ENCODE data around the gene CEP162. TPM values are rescaled to one million over a fixed set of nuclear protein-coding genes. Genes with fewer than 3 reads are reported as not detected.
"Not testable (repeated sequence)": the region's sequence is repeated elsewhere in the genome, so short reads cannot be mapped to it uniquely, and the experiment has no call there.

CEP162 gene
- polyA plus RNA-seq, 1 donor: 9.4 TPM

- peaks cover 3% of the 10 kb centered on the region for H3K4me1 ChIP-seq (ENCODE audit: control insufficient read depth, insufficient read depth, low read length)
- no peaks in the 10 kb centered on the region for H3K36me3 ChIP-seq (ENCODE audit: control insufficient read depth, insufficient read depth, low read length)
- 60% methylated on average over 2 of the region's 4 CpGs for WGBS (ENCODE audit: insufficient coverage, low lambda C conversion rate)
- H3K4me3 ChIP-seq (ENCODE audit: low read length): no peak overlapping the region
- no peaks in the 10 kb centered on the region for H3K27me3 ChIP-seq (ENCODE audit: control insufficient read depth, insufficient read depth, low read length)
- no peaks in the 10 kb centered on the region for H3K9me3 ChIP-seq (ENCODE audit: control insufficient read depth, low read depth, low read length)
- DNase-seq: no peak
- H3K27ac ChIP-seq (ENCODE audit: low read length): no peak overlapping the region
These were observed 32.8 kb upstream of the CEP162 start for GRCh38 chr6:84260196-84260595.

DNA sequence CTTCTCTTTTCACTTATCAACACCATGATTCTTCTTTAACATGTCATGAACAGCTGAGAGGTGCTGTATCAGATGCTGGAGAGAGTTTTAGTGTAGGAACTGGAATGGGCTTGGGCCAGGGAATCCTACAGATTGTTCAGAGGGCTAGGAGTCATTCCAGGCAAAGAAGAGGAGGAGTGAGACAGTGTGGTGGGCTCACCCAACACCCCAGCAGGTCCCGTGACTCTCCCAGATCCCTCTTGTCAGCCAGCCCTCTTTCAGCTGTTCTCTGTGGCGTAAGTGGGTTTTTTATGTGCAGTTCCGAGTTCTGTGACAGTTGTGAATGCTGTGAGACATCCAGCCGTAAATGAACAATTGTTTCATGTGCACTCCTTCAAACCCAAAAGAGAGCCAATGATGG lies 31.4 kb upstream of the CEP162 start:
- DNase-seq: no peak
- no CpG with 5 or more reads among the region's 4 CpGs for WGBS (ENCODE audit: insufficient coverage, low lambda C conversion rate)
- Histone ChIP-seq H3K27me3 (ENCODE audit: control insufficient read depth, insufficient read depth, low read length) (no peaks in the 10 kb centered on the region), H3K27ac (ENCODE audit: low read length) (no peak overlapping the region), H3K36me3 (ENCODE audit: control insufficient read depth, insufficient read depth, low read length) (no peaks in the 10 kb centered on the region), H3K9me3 (ENCODE audit: control insufficient read depth, low read depth, low read length) (no peaks in the 10 kb centered on the region), H3K4me1 (ENCODE audit: control insufficient read depth, insufficient read depth, low read length) (peaks cover 3% of the 10 kb centered on the region), H3K4me3 (ENCODE audit: low read length) (no peak overlapping the region)

- no peak for DNase-seq
- Histone ChIP-seq H3K9me3 (ENCODE audit: control insufficient read depth, low read depth, low read length) (no peaks in the 10 kb centered on the region), H3K36me3 (ENCODE audit: control insufficient read depth, insufficient read depth, low read length) (no peaks in the 10 kb centered on the region), H3K27ac (ENCODE audit: low read length) (no peak overlapping the region), H3K4me3 (ENCODE audit: low read length) (no peak overlapping the region), H3K27me3 (ENCODE audit: control insufficient read depth, insufficient read depth, low read length) (no peaks in the 10 kb centered on the region), H3K4me1 (ENCODE audit: control insufficient read depth, insufficient read depth, low read length) (peaks cover 3% of the 10 kb centered on the region)
- no CpG with 5 or more reads among the region's 2 CpGs for WGBS (ENCODE audit: insufficient coverage, low lambda C conversion rate)
These were observed 30.8 kb upstream of the CEP162 start for GRCh38 chr6:84258268-84258667.

GRCh38 chr6:84255641-84256040 lies 28.2 kb upstream of the CEP162 start:
- no peak overlapping the region for H3K27ac ChIP-seq (ENCODE audit: low read length)
- no peaks in the 10 kb centered on the region for H3K27me3 ChIP-seq (ENCODE audit: control insufficient read depth, insufficient read depth, low read length)
- no peaks in the 10 kb centered on the region for H3K36me3 ChIP-seq (ENCODE audit: control insufficient read depth, insufficient read depth, low read length)
- H3K9me3 ChIP-seq (ENCODE audit: control insufficient read depth, low read depth, low read length): no peaks in the 10 kb centered on the region
- DNase-seq: no peak
- H3K4me1 ChIP-seq (ENCODE audit: control insufficient read depth, insufficient read depth, low read length): peaks cover 3% of the 10 kb centered on the region
- no peak overlapping the region for H3K4me3 ChIP-seq (ENCODE audit: low read length)

- Histone ChIP-seq H3K4me1 (ENCODE audit: control insufficient read depth, insufficient read depth, low read length) (peaks cover 3% of the 10 kb centered on the region), H3K9me3 (ENCODE audit: control insufficient read depth, low read depth, low read length) (no peaks in the 10 kb centered on the region), H3K27me3 (ENCODE audit: control insufficient read depth, insufficient read depth, low read length) (no peaks in the 10 kb centered on the region), H3K36me3 (ENCODE audit: control insufficient read depth, insufficient read depth, low read length) (no peaks in the 10 kb centered on the region), H3K27ac (ENCODE audit: low read length) (no peak overlapping the region), H3K4me3 (ENCODE audit: low read length) (no peak overlapping the region)
- DNase-seq: no peak
- no CpG with 5 or more reads among the region's 3 CpGs for WGBS (ENCODE audit: insufficient coverage, low lambda C conversion rate)
These were observed 25.9 kb upstream of the CEP162 start for GRCh38 chr6:84253380-84253779.

DNA sequence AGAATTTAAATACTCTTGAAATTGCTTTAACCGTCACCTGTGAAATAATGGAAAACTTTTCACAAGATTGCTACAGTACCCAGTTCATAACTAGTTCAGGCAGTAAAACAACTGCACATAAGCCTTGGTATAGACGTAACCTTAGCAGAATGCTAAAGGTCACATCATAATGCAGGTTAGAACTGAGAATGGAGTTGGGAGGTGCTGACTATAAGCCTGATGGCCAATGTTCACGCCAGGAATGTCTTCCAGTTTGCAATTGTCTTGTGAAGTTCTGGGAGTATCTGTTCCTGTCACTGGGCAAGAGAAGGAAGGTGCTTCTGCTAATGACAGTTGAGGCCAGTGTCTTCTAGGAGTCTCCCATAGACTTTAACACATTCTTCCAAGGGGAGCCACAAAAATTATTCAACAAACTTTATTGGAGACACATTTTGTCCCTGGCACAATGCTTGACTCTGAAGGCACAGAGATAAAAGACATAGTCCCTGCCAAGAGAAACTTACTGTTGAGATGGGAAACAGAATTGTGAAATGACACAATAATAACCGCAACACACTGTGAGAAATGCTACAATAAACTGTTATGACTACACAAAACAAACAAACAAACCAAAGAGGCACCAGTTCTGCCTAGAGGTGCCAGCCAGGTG lies 24.6 kb upstream of the CEP162 start:
- Histone ChIP-seq H3K36me3 (ENCODE audit: control insufficient read depth, insufficient read depth, low read length) (no peaks in the 10 kb centered on the region), H3K4me1 (ENCODE audit: control insufficient read depth, insufficient read depth, low read length) (no peaks in the 10 kb centered on the region), H3K27ac (ENCODE audit: low read length) (no peak overlapping the region), H3K27me3 (ENCODE audit: control insufficient read depth, insufficient read depth, low read length) (no peaks in the 10 kb centered on the region), H3K4me3 (ENCODE audit: low read length) (no peak overlapping the region), H3K9me3 (ENCODE audit: control insufficient read depth, low read depth, low read length) (no peaks in the 10 kb centered on the region)
- WGBS (ENCODE audit: insufficient coverage, low lambda C conversion rate): no CpG with 5 or more reads among the region's 4 CpGs
- peak; percentile 26 to 69 for DNase-seq

- H3K9me3 ChIP-seq (ENCODE audit: control insufficient read depth, low read depth, low read length): no peaks in the 10 kb centered on the region
- no peak for DNase-seq
- H3K27ac ChIP-seq (ENCODE audit: low read length): no peak overlapping the region
- no peaks in the 10 kb centered on the region for H3K4me1 ChIP-seq (ENCODE audit: control insufficient read depth, insufficient read depth, low read length)
- H3K4me3 ChIP-seq (ENCODE audit: low read length): no peak overlapping the region
- H3K36me3 ChIP-seq (ENCODE audit: control insufficient read depth, insufficient read depth, low read length): no peaks in the 10 kb centered on the region
- 67% methylated on average over 1 of the region's 3 CpGs for WGBS (ENCODE audit: insufficient coverage, low lambda C conversion rate)
- H3K27me3 ChIP-seq (ENCODE audit: control insufficient read depth, insufficient read depth, low read length): no peaks in the 10 kb centered on the region
These were observed 22.3 kb upstream of the CEP162 start for GRCh38 chr6:84249724-84250123.

DNA sequence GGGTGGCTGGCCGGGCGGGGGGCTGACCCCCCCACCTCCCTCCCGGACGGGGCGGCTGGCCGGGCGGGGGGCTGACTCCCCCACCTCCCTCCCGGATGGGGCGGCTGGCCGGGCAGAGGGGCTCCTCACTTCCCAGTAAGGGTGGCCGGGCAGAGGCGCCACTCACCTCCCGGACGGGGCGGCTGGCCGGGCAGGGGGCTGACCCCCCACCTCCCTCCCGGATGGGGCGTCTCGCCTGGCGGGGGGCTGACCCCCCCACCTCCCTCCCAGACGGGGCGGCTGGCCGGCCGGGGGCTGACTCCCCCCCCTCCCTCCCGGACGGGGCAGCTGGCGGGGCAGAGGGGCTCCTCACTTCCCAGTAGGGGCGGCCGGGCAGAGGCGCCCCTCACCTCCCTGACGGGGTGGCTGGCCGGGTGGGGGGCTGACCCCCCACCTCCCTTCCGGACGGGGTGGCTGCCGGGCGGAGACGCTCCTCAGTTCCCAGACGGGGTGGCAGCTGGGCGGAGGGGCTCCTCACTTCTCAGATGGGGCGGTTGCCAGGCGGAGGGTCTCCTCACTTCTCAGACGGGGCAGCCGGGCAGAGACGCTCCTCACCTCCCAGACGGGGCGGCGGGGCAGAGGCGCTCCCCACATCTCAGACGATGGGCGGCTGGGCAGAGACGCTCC lies 17.1 kb upstream of the CEP162 start:
- not testable (repeated sequence) for H3K27me3 ChIP-seq (ENCODE audit: control insufficient read depth, insufficient read depth, low read length); DNase-seq; H3K9me3 ChIP-seq (ENCODE audit: control insufficient read depth, low read depth, low read length); H3K36me3 ChIP-seq (ENCODE audit: control insufficient read depth, insufficient read depth, low read length); H3K27ac ChIP-seq (ENCODE audit: low read length); H3K4me3 ChIP-seq (ENCODE audit: low read length); H3K4me1 ChIP-seq (ENCODE audit: control insufficient read depth, insufficient read depth, low read length)
- no CpG with 5 or more reads among the region's 51 CpGs for WGBS (ENCODE audit: insufficient coverage, low lambda C conversion rate)

- DNase-seq: no peak
- H3K4me1 ChIP-seq (ENCODE audit: control insufficient read depth, insufficient read depth, low read length): no peaks in the 10 kb centered on the region
- 100% methylated on average over 1 of the region's 1 CpG for WGBS (ENCODE audit: insufficient coverage, low lambda C conversion rate)
- H3K9me3 ChIP-seq (ENCODE audit: control insufficient read depth, low read depth, low read length): no peaks in the 10 kb centered on the region
- H3K36me3 ChIP-seq (ENCODE audit: control insufficient read depth, insufficient read depth, low read length): no peaks in the 10 kb centered on the region
- H3K27ac ChIP-seq (ENCODE audit: low read length): no peak overlapping the region
- no peaks in the 10 kb centered on the region for H3K27me3 ChIP-seq (ENCODE audit: control insufficient read depth, insufficient read depth, low read length)
- no peak overlapping the region for H3K4me3 ChIP-seq (ENCODE audit: low read length)
These were observed 15.8 kb upstream of the CEP162 start for GRCh38 chr6:84243240-84243639.

GRCh38 chr6:84242265-84242664 lies 14.8 kb upstream of the CEP162 start:
- no peak for DNase-seq
- no peak overlapping the region for H3K4me3 ChIP-seq (ENCODE audit: low read length)
- no peaks in the 10 kb centered on the region for H3K36me3 ChIP-seq (ENCODE audit: control insufficient read depth, insufficient read depth, low read length)
- H3K4me1 ChIP-seq (ENCODE audit: control insufficient read depth, insufficient read depth, low read length): no peaks in the 10 kb centered on the region
- no peaks in the 10 kb centered on the region for H3K9me3 ChIP-seq (ENCODE audit: control insufficient read depth, low read depth, low read length)
- H3K27ac ChIP-seq (ENCODE audit: low read length): no peak overlapping the region
- H3K27me3 ChIP-seq (ENCODE audit: control insufficient read depth, insufficient read depth, low read length): no peaks in the 10 kb centered on the region

DNA sequence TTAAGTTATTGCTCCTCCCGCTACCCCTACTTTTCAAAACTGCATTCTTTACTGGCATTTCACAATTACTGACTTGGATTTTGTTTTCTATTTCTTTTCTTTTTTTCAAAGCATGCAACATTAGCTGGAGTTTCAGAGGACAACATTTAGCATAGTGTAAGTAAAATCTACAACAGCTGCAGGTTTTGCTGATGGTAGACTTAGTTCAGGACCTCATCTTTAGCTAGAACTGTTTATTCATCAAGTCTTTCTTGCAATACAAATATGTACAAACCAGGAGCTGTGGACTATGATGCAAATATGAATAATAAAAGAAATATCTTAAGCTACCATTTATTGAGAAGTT lies 728 bp upstream of the CEP162 start:
- DNase-seq: no peak
- Histone ChIP-seq H3K4me1 (ENCODE audit: control insufficient read depth, insufficient read depth, low read length) (no peaks in the 10 kb centered on the region), H3K36me3 (ENCODE audit: control insufficient read depth, insufficient read depth, low read length) (no peaks in the 10 kb centered on the region), H3K4me3 (ENCODE audit: low read length) (peak overlapping the region; percentile 82), H3K27ac (ENCODE audit: low read length) (no peak overlapping the region), H3K27me3 (ENCODE audit: control insufficient read depth, insufficient read depth, low read length) (no peaks in the 10 kb centered on the region), H3K9me3 (ENCODE audit: control insufficient read depth, low read depth, low read length) (no peaks in the 10 kb centered on the region)
- 0% methylated on average over 1 of the region's 1 CpG for WGBS (ENCODE audit: insufficient coverage, low lambda C conversion rate)
